SK-N-SH treated with all-trans-retinoic acid at 6 μM for 48 hours (cell line): ENCODE data around the gene KREMEN1.

Source experiments
- ARNTL ChIP-seq: fragments of 450-650 bp; formaldehyde crosslinking; IDR thresholded peaks from 2 replicates; pipeline ENCODE4 v1.5.0; 2020; ENCODE audit warnings: low read depth, mild to moderate bottlenecking, moderate library complexity, borderline replicate concordance
- CSDC2 ChIP-seq: fragments of 250-450 bp; sonication (Bioruptor Pico); IDR thresholded peaks from 2 replicates; pipeline ENCODE4 v1.5.0; 2020; ENCODE audit warnings: mild to moderate bottlenecking, moderate library complexity
- ESRRG ChIP-seq: fragments of 250-450 bp; sonication (Bioruptor Pico); IDR thresholded peaks from 2 replicates; pipeline ENCODE4 v1.6.1; 2021; ENCODE audit warnings: mild to moderate bottlenecking
- ISL1 ChIP-seq: fragments of 250-450 bp; sonication (Bioruptor Pico); IDR thresholded peaks from 2 replicates; pipeline ENCODE4 v2.1.2; 2022; ENCODE audit warnings: mild to moderate bottlenecking, moderate library complexity
- SNAI2 ChIP-seq: fragments of 250-450 bp; sonication (Bioruptor Pico); IDR thresholded peaks from 2 replicates; pipeline ENCODE4 v1.5.0; 2020; ENCODE audit warnings: mild to moderate bottlenecking, moderate library complexity
- ZC3H10 ChIP-seq: fragments of 250-450 bp; sonication (Bioruptor Pico); IDR thresholded peaks from 2 replicates; pipeline ENCODE4 v1.5.1; 2021; ENCODE audit warnings: mild to moderate bottlenecking, moderate library complexity
- ZFP3 ChIP-seq: fragments of 250-450 bp; sonication (Bioruptor Pico); IDR thresholded peaks from 2 replicates; pipeline ENCODE4 v1.5.0; 2020; ENCODE audit warnings: mild to moderate bottlenecking, moderate library complexity
- TF ChIP-seq, protein P1 (sequence below): fragments of 250-450 bp; sonication (Bioruptor Pico); IDR thresholded peaks from 2 replicates; pipeline ENCODE4 v1.5.1; 2021; ENCODE audit warnings: mild to moderate bottlenecking, moderate library complexity

DNA sequence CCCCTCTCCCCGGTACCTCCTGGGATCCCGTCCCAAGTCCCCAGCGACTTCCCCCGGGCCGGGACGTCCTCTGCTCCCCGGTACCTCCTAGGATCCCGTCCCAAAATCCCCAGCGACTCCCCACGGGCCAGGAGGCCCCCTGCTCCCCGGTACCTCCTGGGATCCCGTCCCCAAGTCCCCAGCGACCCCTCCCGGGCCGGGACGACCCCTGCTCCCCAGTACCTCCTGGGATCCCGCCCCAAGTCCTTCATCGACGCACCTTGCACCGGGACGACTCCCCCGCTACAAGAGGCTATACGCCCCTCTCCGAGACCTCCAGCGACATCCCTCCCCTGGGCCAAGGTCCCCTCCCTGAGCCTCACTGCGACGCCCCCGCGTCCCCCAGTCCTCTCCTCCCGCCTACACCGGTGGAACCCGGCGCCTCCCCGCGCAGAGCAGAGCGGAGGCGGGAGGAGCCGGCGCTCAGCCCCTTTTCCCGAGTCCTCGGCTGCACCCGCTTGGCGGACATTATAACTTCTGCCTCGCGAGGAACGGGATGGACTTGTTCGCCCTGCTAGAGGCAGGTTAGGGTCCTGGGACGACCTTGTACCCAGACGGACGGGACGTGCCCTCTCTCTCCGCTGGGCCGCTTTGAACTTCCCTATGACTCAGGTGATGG is 912 bp downstream of the KREMEN1 start:
- TF ChIP-seq CSDC2 (CRISPR knock-in tag), result no peak
- no peak for TF ChIP-seq ISL1 (CRISPR knock-in tag)
- TF ChIP-seq ESRRG, result no peak
- TF ChIP-seq ZFP3 (CRISPR knock-in tag), result no peak
- no peak for TF ChIP-seq ZC3H10 (CRISPR knock-in tag)
- TF ChIP-seq SNAI2 (CRISPR knock-in tag), result no peak
- no peak for TF ChIP-seq ARNTL
- TF ChIP-seq, protein P1, sequence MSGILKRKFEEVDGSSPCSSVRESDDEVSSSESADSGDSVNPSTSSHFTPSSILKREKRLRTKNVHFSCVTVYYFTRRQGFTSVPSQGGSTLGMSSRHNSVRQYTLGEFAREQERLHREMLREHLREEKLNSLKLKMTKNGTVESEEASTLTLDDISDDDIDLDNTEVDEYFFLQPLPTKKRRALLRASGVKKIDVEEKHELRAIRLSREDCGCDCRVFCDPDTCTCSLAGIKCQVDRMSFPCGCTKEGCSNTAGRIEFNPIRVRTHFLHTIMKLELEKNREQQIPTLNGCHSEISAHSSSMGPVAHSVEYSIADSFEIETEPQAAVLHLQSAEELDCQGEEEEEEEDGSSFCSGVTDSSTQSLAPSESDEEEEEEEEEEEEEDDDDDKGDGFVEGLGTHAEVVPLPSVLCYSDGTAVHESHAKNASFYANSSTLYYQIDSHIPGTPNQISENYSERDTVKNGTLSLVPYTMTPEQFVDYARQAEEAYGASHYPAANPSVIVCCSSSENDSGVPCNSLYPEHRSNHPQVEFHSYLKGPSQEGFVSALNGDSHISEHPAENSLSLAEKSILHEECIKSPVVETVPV (CRISPR knock-in tag), result no peak
